HepG2 (cell line): ENCODE measurements around the gene ITGB5. TPM values are rescaled to one million over a fixed set of nuclear protein-coding genes. Genes with fewer than 3 reads are reported as not detected.

Experiments
- ATAC-seq: fragments of 200-7000 bp; cut with Tn5 transposase; 3 replicates; pipeline ENCODE4 v1.9.1; 2020; ENCODE audit warnings: mild to moderate bottlenecking, moderate library complexity
- BruUV-seq: library from RNA; stranded (reverse); fragments of 400-500 nt; replicated peaks from 2 replicates; lab custom pipeline; 2021; lab: Mats Ljungman, UMichigan
- CTCF ChIA-PET: fragments of 300-600 bp; formaldehyde crosslinking; extraction: SDS; loops from one replicate; lab custom pipeline; 2021; ENCODE audit warnings: low total read pairs, inconsistent platforms, low intra/inter-chr PET ratio; lab: Yijun Ruan, JAX
- POLR2A ChIA-PET: fragments of 350-600 bp; sonication (Branson Sonifier 250); formaldehyde crosslinking; loops from one replicate; lab custom pipeline; 2020; ENCODE audit warnings: antibody characterized with exemption, inconsistent platforms; lab: Yijun Ruan, JAX
- DNase-seq: peaks from one replicate; pipeline ENCODE4 v3.0.0-alpha.2; 2015; ENCODE audit warnings: low spot score
- FAIRE-seq: peaks from 3 replicates; lab custom pipeline; 2011; peaks lifted over from hg19 to GRCh38; lab: Jason Lieb, UNC
- H2AFZ ChIP-seq: one replicate; pipeline ENCODE4 v1.6.1; 2011; ENCODE audit warnings: low read length, inconsistent platforms
- H3K27ac ChIP-seq: fragments of 300-600 bp; 3 replicates; pipeline ENCODE4 v1.8.0; 2011; ENCODE audit warnings: mixed run types, mild to moderate bottlenecking, mixed read lengths, low read length, inconsistent platforms; ENCODE audit not compliant: insufficient read depth; ENCODE audit errors: extremely low read length
- H3K27me3 ChIP-seq, 2 experiments: fragments of 200-600 bp in 1 of 2; 2 replicates in 1 of 2; 3 replicates in 1 of 2; pipeline versions ENCODE4 v1.6.0 to v1.8.0; 2011; ENCODE audit warnings: low read length in 2 of 2, mild to moderate bottlenecking in 2 of 2, moderate library complexity in 2 of 2, inconsistent platforms in 1 of 2; ENCODE audit not compliant: insufficient read depth in 2 of 2, control insufficient read depth in 1 of 2
- H3K36me3 ChIP-seq, 2 experiments: fragments of 200-600 bp in 1 of 2; replicated peaks in 1 of 2; 2 replicates in 1 of 2; 3 replicates in 1 of 2; pipeline versions ENCODE4 v1.5.1 to v1.8.0; 2011; ENCODE audit warnings: low read length in 2 of 2, inconsistent platforms in 1 of 2; ENCODE audit not compliant: insufficient read depth in 2 of 2, control insufficient read depth in 1 of 2
- H3K4me1 ChIP-seq: 2 replicates; pipeline ENCODE4 v1.5.1; 2012; ENCODE audit warnings: low read length, inconsistent platforms; ENCODE audit not compliant: insufficient read depth
- H3K4me2 ChIP-seq: 2 replicates; pipeline ENCODE4 v1.6.0; 2011; ENCODE audit warnings: low read depth, low read length, inconsistent platforms
- H3K4me3 ChIP-seq, 3 experiments: fragments of 200-600 bp in 1 of 3; sonication (generic), shearing (Covaris generic) in 1 of 3; replicated peaks in 1 of 3; 2 replicates each; pipeline ENCODE4 v1.5.1; 2011 to 2016; ENCODE audit warnings: low read length in 3 of 3, inconsistent platforms in 2 of 3, low read depth in 2 of 3, mild to moderate bottlenecking in 2 of 3, control low read depth in 1 of 3, mixed read lengths in 1 of 3; ENCODE audit not compliant: insufficient read depth in 1 of 3
- H3K79me2 ChIP-seq: one replicate; pipeline ENCODE4 v1.6.1; 2011; ENCODE audit warnings: low read length, inconsistent platforms; ENCODE audit not compliant: insufficient read depth
- H3K9ac ChIP-seq: 2 replicates; pipeline ENCODE4 v1.6.0; 2011; ENCODE audit warnings: mild to moderate bottlenecking, low read depth, low read length, inconsistent platforms; ENCODE audit not compliant: insufficient read depth
- H3K9me3 ChIP-seq: 2 replicates; pipeline ENCODE4 v1.5.1; 2012; ENCODE audit warnings: mild to moderate bottlenecking, low read length
- H4K20me1 ChIP-seq: 2 replicates; pipeline ENCODE4 v1.6.0; 2011; ENCODE audit warnings: inconsistent platforms, mild to moderate bottlenecking, low read length, moderate library complexity; ENCODE audit not compliant: insufficient read depth
- ERF ChIP-seq: IDR thresholded peaks from 2 replicates; pipeline ENCODE4 v1.6.1; 2018; ENCODE audit warnings: missing biosample characterization, missing genetic modification reagents
- HDAC2 ChIP-seq: sonication (generic); formaldehyde crosslinking; IDR thresholded peaks from 2 replicates; pipeline ENCODE4 v1.4.0; 2020; ENCODE audit warnings: missing genetic modification reagents
- JDP2 ChIP-seq: sonication (generic); formaldehyde crosslinking; IDR thresholded peaks from 2 replicates; pipeline ENCODE4 v1.8.1; 2022; ENCODE audit warnings: missing genetic modification reagents, borderline replicate concordance
- NFE2L2 ChIP-seq: fragments of 150-350 bp; IDR thresholded peaks from 2 replicates; pipeline ENCODE4 v1.6.1; 2014; ENCODE audit warnings: low read length
- PCBP1 ChIP-seq: fragments of 200-400 bp; formaldehyde crosslinking; IDR thresholded peaks from 2 replicates; pipeline ENCODE4 v1.6.1; 2017; ENCODE audit warnings: mild to moderate bottlenecking, low read depth, low read length, borderline replicate concordance
- PHF5A ChIP-seq: IDR thresholded peaks from one replicate; pipeline ENCODE4 v1.6.1; 2018; ENCODE audit warnings: low read depth, missing genetic modification reagents; ENCODE audit not compliant: unreplicated experiment
- PLRG1 ChIP-seq: fragments of 450-650 bp; conservative IDR thresholded peaks from 2 replicates; pipeline ENCODE4 v1.6.1; 2016
- POGZ ChIP-seq: sonication (generic); formaldehyde crosslinking; IDR thresholded peaks from 2 replicates; pipeline ENCODE4 v1.4.0; 2020; ENCODE audit warnings: mild to moderate bottlenecking, missing genetic modification reagents
- ZBTB38 ChIP-seq: sonication (generic); formaldehyde crosslinking; IDR thresholded peaks from 2 replicates; pipeline ENCODE4 v1.5.1; 2020; ENCODE audit warnings: mild to moderate bottlenecking, missing genetic modification reagents
- ZBTB43 ChIP-seq: sonication (generic); formaldehyde crosslinking; conservative IDR thresholded peaks from 2 replicates; pipeline ENCODE4 v1.4.0; 2020; ENCODE audit warnings: missing genetic modification reagents
- ZFP82 ChIP-seq: sonication (generic); formaldehyde crosslinking; IDR thresholded peaks from 2 replicates; pipeline ENCODE4 v1.5.1; 2020; ENCODE audit warnings: mild to moderate bottlenecking, missing genetic modification reagents, borderline replicate concordance
- ZKSCAN5 ChIP-seq: sonication (generic); formaldehyde crosslinking; IDR thresholded peaks from 2 replicates; pipeline ENCODE4 v1.5.1; 2020; ENCODE audit warnings: mild to moderate bottlenecking, missing genetic modification reagents
- ZNF10 ChIP-seq: sonication (generic); formaldehyde crosslinking; IDR thresholded peaks from 2 replicates; pipeline ENCODE4 v1.4.0; 2020; ENCODE audit warnings: mild to moderate bottlenecking, low read depth, missing genetic modification reagents, borderline replicate concordance
- ZNF292 ChIP-seq: sonication (generic); formaldehyde crosslinking; IDR thresholded peaks from 2 replicates; pipeline ENCODE4 v1.8.1; 2022; ENCODE audit warnings: mild to moderate bottlenecking, low read depth, missing genetic modification reagents, borderline replicate concordance
- ZNF350 ChIP-seq: sonication (generic); formaldehyde crosslinking; IDR thresholded peaks from 2 replicates; pipeline ENCODE4 v1.4.0; 2020; ENCODE audit warnings: mild to moderate bottlenecking, low read depth, missing genetic modification reagents, borderline replicate concordance
- ZNF616 ChIP-seq: sonication (generic); formaldehyde crosslinking; IDR thresholded peaks from 2 replicates; pipeline ENCODE4 v1.5.0; 2020; ENCODE audit warnings: low read depth, mild to moderate bottlenecking, missing genetic modification reagents
- ZNF737 ChIP-seq: sonication (generic); formaldehyde crosslinking; IDR thresholded peaks from 2 replicates; pipeline ENCODE4 v1.5.0; 2020; ENCODE audit warnings: missing genetic modification reagents, mild to moderate bottlenecking, borderline replicate concordance
- ZNF75D ChIP-seq: sonication (generic); formaldehyde crosslinking; IDR thresholded peaks from 2 replicates; pipeline ENCODE4 v1.8.1; 2023; ENCODE audit warnings: missing genetic modification reagents, mild to moderate bottlenecking, borderline replicate concordance
- WGBS: methylation state at CpG from one replicate; pipeline ENCODE4 v1.1.6; 2017; ENCODE audit warnings: low lambda C conversion rate; 5-methylcytosine and 5-hydroxymethylcytosine counted together
- in situ Hi-C: cut with HindIII; loops from 2 replicates; pipeline ENCODE4 v1.10.0; 2017; ENCODE audit warnings: low pct_unique_long_range_greater_than_20kb; ENCODE audit not compliant: extremely low pct_ligation_motif_present
- intact Hi-C: fragments of 100-400 bp; cut with micrococcal nuclease; formaldehyde crosslinking; loops from one replicate; pipeline ENCODE4 v1.10.0; 2022; ENCODE audit not compliant: unreplicated experiment
- polyA plus RNA-seq, 8 experiments: library from polyadenylated mRNA; depleted of rRNA in 3 of 8; stranded (reverse) in 7 of 8; unstranded in 1 of 8; fragments of >200 nt; fragmentation: Illumina TruSeq in 4 of 8; extraction: Trizol in 4 of 8; gene quantifications; 2 replicates each; pipeline versions ENCODE4 v1.2.1 to v1.2.3, GENCODE V29; 2011 to 2016; ENCODE audit warnings: low read depth in 4 of 8, missing spikeins in 1 of 8, mixed read lengths in 1 of 8; ENCODE audit not compliant: insufficient read depth in 1 of 8
- total RNA-seq, 5 experiments: library from RNA; depleted of rRNA; stranded (reverse); fragments of >200 nt; fragmentation: Illumina TruSeq; extraction: Trizol; gene quantifications; 2 replicates each; pipeline ENCODE4 v1.2.3, GENCODE V29; 2016; ENCODE audit warnings: low read depth in 1 of 5
- TF ChIP-seq, protein P1 (sequence below): sonication (generic); formaldehyde crosslinking; IDR thresholded peaks from 2 replicates; pipeline ENCODE4 v1.4.0; 2020; ENCODE audit warnings: missing genetic modification reagents, borderline replicate concordance

The ITGB5 gene
- total and polyA plus RNA-seq, 2 of the 13 experiments (the other 11 are each of a cell fraction or from before 2014, with no cell fraction given) = 74.1 to 343 TPM

DNA sequence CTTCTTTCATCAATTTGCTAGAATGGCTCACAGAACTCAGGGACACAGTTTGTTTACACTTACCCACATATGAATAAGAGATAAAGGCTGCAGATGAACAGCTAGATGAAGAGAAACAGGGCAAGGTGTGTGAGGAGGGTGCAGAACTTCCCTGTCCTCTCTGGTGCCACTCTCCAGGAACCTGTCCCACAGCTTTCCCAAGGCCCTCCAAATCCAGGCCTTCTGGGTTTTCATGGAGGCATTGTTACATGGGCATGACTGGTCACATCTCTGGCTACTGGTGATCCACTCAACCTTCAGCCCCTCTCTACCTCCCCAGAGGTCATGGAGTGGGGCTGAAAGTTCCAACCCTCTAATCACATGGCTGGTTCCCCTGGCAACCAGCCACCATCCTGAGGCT lies 73.6 kb downstream of the ITGB5 start (continued):
- TF ChIP-seq, protein P1, sequence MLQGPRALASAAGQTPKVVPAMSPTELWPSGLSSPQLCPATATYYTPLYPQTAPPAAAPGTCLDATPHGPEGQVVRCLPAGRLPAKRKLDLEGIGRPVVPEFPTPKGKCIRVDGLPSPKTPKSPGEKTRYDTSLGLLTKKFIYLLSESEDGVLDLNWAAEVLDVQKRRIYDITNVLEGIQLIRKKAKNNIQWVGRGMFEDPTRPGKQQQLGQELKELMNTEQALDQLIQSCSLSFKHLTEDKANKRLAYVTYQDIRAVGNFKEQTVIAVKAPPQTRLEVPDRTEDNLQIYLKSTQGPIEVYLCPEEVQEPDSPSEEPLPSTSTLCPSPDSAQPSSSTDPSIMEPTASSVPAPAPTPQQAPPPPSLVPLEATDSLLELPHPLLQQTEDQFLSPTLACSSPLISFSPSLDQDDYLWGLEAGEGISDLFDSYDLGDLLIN (CRISPR knock-in tag) = no peak
- TF ChIP-seq ZNF75D (CRISPR knock-in tag) = no peak
- TF ChIP-seq ZNF616 (CRISPR knock-in tag) = no peak

- H3K4me2 ChIP-seq = peak overlapping the region; percentile 57
- peak; percentile 53 for FAIRE-seq
- peak; percentile 72 for ATAC-seq
- no peak overlapping the region for H2AFZ ChIP-seq
- ChIA-PET POLR2A (interaction anchor here (0.7 to 2.4 kb wide), 10 partner anchors 9 to 82 kb away, joined by 3 to 15 read pairs (median 5); partner anchors contain the start of genes ITGB5 and UMPS), CTCF (no interaction called here)
- H3K27ac ChIP-seq = peak overlapping the region; percentile 72
- DNase-seq = peak; percentile 74
- H3K27me3 ChIP-seq = no peaks in the 10 kb centered on the region
- H3K4me1 ChIP-seq = peaks cover 62% of the 10 kb centered on the region
- in situ Hi-C loops = no loop called here
- no TSS peak for BruUV-seq
- H3K36me3 ChIP-seq = peaks cover 27 to 54% of the 10 kb centered on the region in 2 experiments
- no peaks in the 10 kb centered on the region for H3K9me3 ChIP-seq
- WGBS = 59% methylated on average over 12 of the region's 15 CpGs
- peak overlapping the region; percentile 53 for H3K9ac ChIP-seq
- no peak overlapping the region for H3K4me3 ChIP-seq
- no peaks in the 10 kb centered on the region for H3K79me2 ChIP-seq
- H4K20me1 ChIP-seq = no peaks in the 10 kb centered on the region
- intact Hi-C loops = no loop called here
- 0 out of 2 replicates have a peak, but pooled peaks have one; percentile 36 for TF ChIP-seq ERF
- no peak for TF ChIP-seq ZNF10 (CRISPR knock-in tag)
- TF ChIP-seq ZBTB43 = 0 out of 2 replicates have a peak, but pooled peaks have one; percentile 33
- peak; percentile 97 for TF ChIP-seq ZBTB38
- TF ChIP-seq ZNF292 (CRISPR knock-in tag) = no peak; the same call in 1 of the 2 replicates
- peak; percentile 30; the same call in 1 of the 2 replicates for TF ChIP-seq ZNF350 (CRISPR knock-in tag)
- TF ChIP-seq ZFP82 = no peak
- TF ChIP-seq JDP2 = no peak
- no peak for TF ChIP-seq ZNF737
- 0 out of 2 replicates have a peak, but pooled peaks have one; percentile 20 for TF ChIP-seq HDAC2 (CRISPR knock-in tag)
- no peak for TF ChIP-seq ZKSCAN5 (CRISPR knock-in tag)
- no peak for TF ChIP-seq PCBP1
- no peak for TF ChIP-seq PLRG1
- TF ChIP-seq NFE2L2 = peak; percentile 68; the same call in 1 of the 2 replicates
- no peak for TF ChIP-seq PHF5A
- peak; percentile 49; the same call in 1 of the 2 replicates for TF ChIP-seq POGZ
Measured at GRCh38 chr3:124812291-124813265, 74.6 kb downstream of the ITGB5 start.
